GM19452 (cell line): Measurements from ENCODE around the gene TMEM183A.

ENCODE experiments used
- ATAC-seq: cut with Tn5 transposase; IDR thresholded peaks from one replicate; pipeline ENCODE4 v1.9.1; 2021; ENCODE audit not compliant: unreplicated experiment

TMEM183A gene

GRCh38 chr1:203044546-203045250 lies 37.5 kb downstream of the TMEM183A start:
- ATAC-seq: no peak

GRCh38 chr1:203045336-203045735 lies 38.2 kb downstream of the TMEM183A start:
- no peak for ATAC-seq

GRCh38 chr1:203045821-203046594 lies 38.8 kb downstream of the TMEM183A start:
- no peak for ATAC-seq

GRCh38 chr1:203046984-203047630 lies 39.9 kb downstream of the TMEM183A start:
- no peak for ATAC-seq

GRCh38 chr1:203048086-203048485 lies 40.9 kb downstream of the TMEM183A start:
- ATAC-seq: no peak

- ATAC-seq: no peak
These were observed 41.4 kb downstream of the TMEM183A start for GRCh38 chr1:203048555-203049051.

GRCh38 chr1:203049077-203049476 lies 41.9 kb downstream of the TMEM183A start:
- no peak for ATAC-seq

- no peak for ATAC-seq
These were observed 42.5 kb downstream of the TMEM183A start for GRCh38 chr1:203049576-203050180.

- ATAC-seq: no peak
These were observed 43.7 kb downstream of the TMEM183A start for GRCh38 chr1:203050826-203051225.

GRCh38 chr1:203051841-203052324 lies 44.7 kb downstream of the TMEM183A start:
- no peak for ATAC-seq

- no peak for ATAC-seq
These were observed 45.4 kb downstream of the TMEM183A start for GRCh38 chr1:203052601-203053000.

GRCh38 chr1:203054184-203054583 lies 47.0 kb downstream of the TMEM183A start:
- no peak for ATAC-seq

GRCh38 chr1:203054642-203055041 lies 47.5 kb downstream of the TMEM183A start:
- no peak for ATAC-seq

- no peak for ATAC-seq
These were observed 48.1 kb downstream of the TMEM183A start for GRCh38 chr1:203055161-203055799.

GRCh38 chr1:203056012-203056411 lies 48.8 kb downstream of the TMEM183A start:
- ATAC-seq: no peak

GRCh38 chr1:203056516-203056915 lies 49.3 kb downstream of the TMEM183A start:
- ATAC-seq: no peak

GRCh38 chr1:203057911-203058675 lies 50.9 kb downstream of the TMEM183A start:
- no peak for ATAC-seq

- no peak for ATAC-seq
These were observed 51.4 kb downstream of the TMEM183A start for GRCh38 chr1:203058676-203058935.

GRCh38 chr1:203059485-203059884 lies 52.3 kb downstream of the TMEM183A start:
- ATAC-seq: no peak

- ATAC-seq: no peak
These were observed 52.9 kb downstream of the TMEM183A start for GRCh38 chr1:203060115-203060514.
